Ishikawa (cell line): ENCODE measurements around the gene KIF27.
A peak's percentile ranks its signal among the peaks of the same experiment; 100 is the strongest.

ENCODE experiments used
- CEBPB ChIP-seq: IDR thresholded peaks from 2 replicates; pipeline ENCODE4 v1.6.1; 2012
- CREB1 ChIP-seq: IDR thresholded peaks from 2 replicates; pipeline ENCODE4 v1.6.1; 2012; ENCODE audit warnings: low read depth
- EGR1 ChIP-seq: IDR thresholded peaks from 2 replicates; pipeline ENCODE4 v1.6.1; 2012
- EP300 ChIP-seq: IDR thresholded peaks from 2 replicates; pipeline ENCODE4 v1.6.1; 2012; ENCODE audit warnings: borderline replicate concordance
- FOXM1 ChIP-seq: IDR thresholded peaks from 2 replicates; pipeline ENCODE4 v1.6.1; 2012; ENCODE audit warnings: low read depth, borderline replicate concordance
- MAX ChIP-seq: IDR thresholded peaks from 2 replicates; pipeline ENCODE4 v1.6.1; 2012
- NFIC ChIP-seq: IDR thresholded peaks from 2 replicates; pipeline ENCODE4 v1.6.1; 2012
- RAD21 ChIP-seq: IDR thresholded peaks from 2 replicates; pipeline ENCODE4 v1.6.1; 2012; ENCODE audit warnings: low read depth
- REST ChIP-seq: IDR thresholded peaks from 2 replicates; pipeline ENCODE4 v1.6.1; 2012; ENCODE audit warnings: low read depth, mild to moderate bottlenecking
- TAF1 ChIP-seq: IDR thresholded peaks from 2 replicates; pipeline ENCODE4 v1.6.1; 2012; ENCODE audit warnings: low read depth, mild to moderate bottlenecking
- TCF12 ChIP-seq: IDR thresholded peaks from 2 replicates; pipeline ENCODE4 v1.6.1; 2012; ENCODE audit warnings: low read depth
- TEAD4 ChIP-seq: IDR thresholded peaks from 2 replicates; pipeline ENCODE4 v1.6.1; 2012
- USF1 ChIP-seq: IDR thresholded peaks from 2 replicates; pipeline ENCODE4 v1.6.1; 2012
- YY1 ChIP-seq: IDR thresholded peaks from 2 replicates; pipeline ENCODE4 v1.6.1; 2012; ENCODE audit warnings: low read depth
- ZBTB7A ChIP-seq: IDR thresholded peaks from 2 replicates; pipeline ENCODE4 v1.6.1; 2012; ENCODE audit warnings: low read depth

KIF27 gene

GRCh38 chr9:83920927-83921707 is at the start of gene KIF27:
Gene KIF27, minus strand, starts transcription at chr9:83921432. Its CDS starts 5,841 bp downstream, at chr9:83915591.
- TF ChIP-seq TEAD4 (0 out of 2 replicates have a peak, but pooled peaks have one; percentile 11), NFIC (0 out of 2 replicates have a peak, but pooled peaks have one; percentile 15), CREB1 (0 out of 2 replicates have a peak, but pooled peaks have one; percentile 33), MAX (peak; percentile 95), ZBTB7A (peak; percentile 67), RAD21 (no peak), TAF1 (peak; percentile 47; the same call in 1 of the 2 replicates), EP300 (no peak), USF1 (no peak)

- TF ChIP-seq MAX, result no peak
- TF ChIP-seq EGR1, result no peak
- no peak for TF ChIP-seq TEAD4
- TF ChIP-seq TAF1, result no peak
- TF ChIP-seq CREB1, result no peak
- TF ChIP-seq TCF12, result no peak
- TF ChIP-seq YY1, result no peak
- no peak for TF ChIP-seq REST
- no peak for TF ChIP-seq FOXM1
- TF ChIP-seq USF1, result no peak
- no peak for TF ChIP-seq EP300
- TF ChIP-seq CEBPB, result no peak
- TF ChIP-seq ZBTB7A, result no peak
- no peak for TF ChIP-seq NFIC
- no peak for TF ChIP-seq RAD21
Measured at GRCh38 chr9:83969602-83970001, 48.4 kb upstream of the KIF27 start.

- TF ChIP-seq NFIC (no peak), EGR1 (no peak), CREB1 (no peak), FOXM1 (no peak), USF1 (no peak), REST (no peak), CEBPB (no peak), EP300 (no peak), TEAD4 (no peak), YY1 (no peak), ZBTB7A (no peak), TAF1 (no peak), TCF12 (no peak), MAX (no peak), RAD21 (no peak)
Measured at GRCh38 chr9:83967073-83967472, 45.8 kb upstream of the KIF27 start.

GRCh38 chr9:83966209-83966582 is 45.0 kb upstream of the KIF27 start:
- no peak for TF ChIP-seq EGR1
- TF ChIP-seq RAD21, result no peak
- no peak for TF ChIP-seq YY1
- TF ChIP-seq CEBPB, result no peak
- no peak for TF ChIP-seq USF1
- no peak for TF ChIP-seq MAX
- no peak for TF ChIP-seq FOXM1
- TF ChIP-seq REST, result no peak
- no peak for TF ChIP-seq EP300
- TF ChIP-seq TEAD4, result no peak
- TF ChIP-seq NFIC, result no peak
- TF ChIP-seq CREB1, result no peak
- TF ChIP-seq TAF1, result no peak
